Activated CD4-positive, alpha-beta T cell treated with anti-CD3 and anti-CD28 coated beads for 48 hours (primary cell): ENCODE results near the gene DNAJB13.
"Not testable (repeated sequence)": the region's sequence is repeated elsewhere in the genome, so short reads cannot be mapped to it uniquely, and the experiment has no call there.

ENCODE experiments used
- DNase-seq: peaks from one replicate; pipeline ENCODE4 v3.0.0-alpha.2; 2020

The DNAJB13 gene, protein sequence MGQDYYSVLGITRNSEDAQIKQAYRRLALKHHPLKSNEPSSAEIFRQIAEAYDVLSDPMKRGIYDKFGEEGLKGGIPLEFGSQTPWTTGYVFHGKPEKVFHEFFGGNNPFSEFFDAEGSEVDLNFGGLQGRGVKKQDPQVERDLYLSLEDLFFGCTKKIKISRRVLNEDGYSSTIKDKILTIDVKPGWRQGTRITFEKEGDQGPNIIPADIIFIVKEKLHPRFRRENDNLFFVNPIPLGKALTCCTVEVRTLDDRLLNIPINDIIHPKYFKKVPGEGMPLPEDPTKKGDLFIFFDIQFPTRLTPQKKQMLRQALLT

DNA sequence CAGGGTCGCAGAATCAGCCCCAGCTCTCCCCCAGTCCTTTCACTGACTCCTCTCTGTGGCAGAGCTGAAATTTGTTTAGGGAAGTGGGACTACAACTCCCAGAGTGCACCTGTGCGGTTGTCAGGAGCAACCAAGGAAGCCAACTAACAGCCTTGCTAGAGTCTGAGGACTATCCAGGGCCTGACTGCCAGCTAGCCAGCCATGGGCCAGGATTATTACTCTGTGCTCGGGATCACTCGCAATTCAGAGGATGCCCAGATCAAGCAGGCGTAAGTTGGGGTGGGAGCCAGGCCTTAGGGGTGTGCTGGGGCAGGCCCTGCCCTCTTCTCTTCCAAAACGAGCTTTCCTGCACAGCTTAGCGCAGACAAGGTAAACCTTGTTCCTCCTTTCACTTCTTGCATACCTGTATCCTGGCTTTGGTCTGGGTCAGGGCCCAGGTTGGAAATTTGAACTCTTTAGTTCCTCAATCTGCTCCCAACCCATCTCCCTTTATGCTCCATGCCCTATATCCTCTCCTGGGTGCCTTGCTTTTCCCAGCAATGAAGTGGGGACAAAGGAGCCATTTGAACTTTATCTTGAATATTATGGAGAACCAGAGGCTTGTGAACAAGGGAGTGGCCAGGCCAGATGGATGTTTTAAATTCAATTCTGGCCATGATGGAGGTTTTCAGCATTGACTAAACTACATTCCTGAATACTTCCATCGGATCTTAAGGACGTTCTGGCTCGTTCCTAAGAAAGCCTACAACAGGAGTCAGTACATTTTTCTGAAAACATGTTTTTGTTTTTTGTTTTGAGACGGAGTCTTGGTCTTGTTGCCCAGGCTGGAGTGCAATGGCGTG is at the start of gene DNAJB13:
Gene DNAJB13 (plus strand): TSS at position 158 of the 842 bp plus-strand sequence. CDS start 44 bp downstream, at position 202.
- peak; percentile 50 for DNase-seq

DNA sequence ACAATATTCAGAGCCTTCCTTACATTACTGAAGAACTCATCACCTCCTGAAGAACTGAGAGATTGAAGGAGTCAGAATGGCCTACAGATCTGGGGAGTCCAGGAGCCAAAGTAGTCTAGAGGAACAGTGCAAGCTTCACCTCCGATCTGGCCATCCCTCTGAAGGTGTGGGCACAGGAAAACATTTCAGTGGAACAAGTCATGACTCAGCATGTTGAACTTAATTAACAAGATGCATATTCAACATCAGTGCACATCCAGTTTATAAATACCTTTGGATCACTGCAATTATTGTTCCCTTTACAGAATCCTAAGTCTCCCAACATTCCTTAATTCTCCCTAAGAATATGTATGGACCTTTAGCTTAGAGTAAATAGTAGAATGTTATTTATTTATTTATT is 48.5 kb upstream of the DNAJB13 start:
- DNase-seq, result no peak

DNA sequence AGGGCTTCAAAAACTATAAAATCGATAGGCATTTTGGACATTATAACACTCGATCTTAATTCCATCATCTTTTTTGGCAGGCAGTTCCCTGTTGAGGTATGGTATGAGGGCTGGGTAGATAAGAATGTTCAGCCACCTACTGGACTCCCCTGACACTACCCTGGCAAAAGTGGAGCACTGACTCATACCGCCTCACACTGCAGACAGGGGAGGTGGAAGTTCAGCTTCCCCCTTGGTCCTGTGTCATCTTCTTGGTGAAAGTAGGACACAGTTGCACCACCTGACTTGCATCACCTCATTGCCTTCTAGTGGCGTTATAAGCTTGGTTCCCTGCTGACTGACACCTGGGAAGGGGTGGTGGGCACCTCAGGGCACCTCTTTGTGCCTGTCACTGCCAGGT is 43.6 kb upstream of the DNAJB13 start:
- peak; percentile 30 for DNase-seq

DNA sequence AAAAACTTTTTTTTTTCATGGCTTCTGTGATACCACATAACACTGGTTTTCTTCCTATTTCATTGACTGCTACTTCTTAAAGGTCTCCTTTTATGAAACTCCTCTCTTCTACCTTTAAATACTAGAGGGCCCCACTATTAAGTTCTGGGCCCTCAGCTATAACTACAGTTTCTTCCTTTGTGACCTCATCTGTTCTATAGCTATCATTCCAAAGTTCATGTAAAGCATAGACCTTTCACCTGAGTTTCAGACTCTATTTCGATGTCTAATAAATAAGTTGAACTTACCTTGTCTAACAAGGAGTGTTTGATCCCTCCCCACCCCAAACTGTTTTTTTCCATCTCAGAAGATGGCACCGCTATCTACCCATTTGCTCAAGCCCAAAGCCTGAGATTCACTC is 38.8 kb upstream of the DNAJB13 start:
- no peak for DNase-seq

DNA sequence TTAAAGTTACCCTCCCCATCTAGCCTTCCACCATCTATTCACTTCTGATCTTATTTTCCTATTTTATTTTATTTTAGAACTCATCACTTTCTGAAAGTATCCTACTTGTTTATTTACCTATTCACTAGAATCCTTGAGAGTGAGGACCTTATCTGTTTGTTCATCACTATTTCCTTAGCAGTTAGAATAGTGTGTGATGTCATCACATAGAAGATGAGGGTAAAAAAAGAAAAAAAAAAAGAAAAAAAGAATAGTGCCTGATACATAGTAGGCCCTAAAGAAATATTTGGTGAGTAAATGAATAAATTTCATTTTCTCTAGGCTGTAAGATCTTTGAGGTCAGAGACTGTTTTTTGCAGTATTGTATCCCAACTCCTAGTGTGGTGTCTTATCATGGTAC is 37.4 kb upstream of the DNAJB13 start:
- no peak for DNase-seq

DNA sequence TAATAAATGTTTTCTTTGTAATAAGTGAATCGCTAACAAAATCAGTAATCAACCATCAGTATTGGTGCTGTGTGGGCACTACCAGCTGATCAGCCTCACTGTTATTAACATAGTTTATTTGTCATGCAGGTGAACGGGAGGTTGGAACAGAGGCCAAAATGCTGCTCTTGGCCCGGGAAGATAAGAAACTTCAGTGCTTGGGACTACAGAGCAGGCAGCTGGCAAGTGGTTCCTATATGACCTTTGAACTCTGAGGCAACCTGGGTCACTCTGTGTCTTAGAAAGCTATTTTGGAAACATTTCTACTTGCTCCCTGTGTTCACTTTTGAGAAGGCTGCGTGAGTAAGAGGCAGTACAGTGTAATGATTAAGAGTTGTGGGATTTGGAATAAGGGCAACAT is 36.5 kb upstream of the DNAJB13 start:
- no peak for DNase-seq

DNA sequence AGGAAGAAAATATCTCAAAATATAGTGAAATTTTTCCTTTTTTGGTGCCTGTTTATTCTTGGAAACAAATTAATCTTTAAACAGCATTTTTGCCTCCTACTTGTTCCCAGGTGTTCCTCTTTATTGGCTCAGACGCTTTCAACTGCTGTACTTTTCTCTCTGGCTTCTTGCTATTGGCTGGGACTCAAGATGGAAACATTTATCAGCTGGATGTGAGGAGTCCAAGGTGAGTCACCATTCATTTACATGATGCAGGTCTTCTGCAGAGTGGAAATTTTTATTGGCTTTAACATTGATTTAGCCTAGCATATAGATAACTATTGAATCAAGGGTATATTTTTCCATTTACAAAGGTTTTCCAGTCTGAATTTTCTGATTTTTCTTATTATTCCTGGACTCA is 34.4 kb upstream of the DNAJB13 start:
- no peak for DNase-seq

DNA sequence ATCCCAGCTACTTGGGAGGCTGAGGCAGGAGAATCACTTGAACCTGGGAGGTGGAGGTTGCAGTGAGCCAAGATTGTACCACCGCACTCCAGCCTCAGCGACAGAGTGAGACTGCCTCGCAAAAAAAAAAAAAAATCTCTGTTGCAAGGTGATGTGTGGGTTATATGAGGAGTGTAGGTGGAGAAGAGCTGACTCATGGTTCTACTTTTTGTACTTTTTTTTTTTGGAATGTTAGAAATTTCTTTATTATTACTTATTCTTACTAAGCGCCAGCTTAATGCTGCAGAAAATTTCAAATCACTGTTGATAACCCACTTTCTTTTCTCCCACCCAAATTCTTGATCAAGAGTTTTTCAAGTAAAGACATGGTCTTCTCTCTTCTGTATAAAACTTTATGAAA is 29.6 kb upstream of the DNAJB13 start:
- DNase-seq, result no peak

DNA sequence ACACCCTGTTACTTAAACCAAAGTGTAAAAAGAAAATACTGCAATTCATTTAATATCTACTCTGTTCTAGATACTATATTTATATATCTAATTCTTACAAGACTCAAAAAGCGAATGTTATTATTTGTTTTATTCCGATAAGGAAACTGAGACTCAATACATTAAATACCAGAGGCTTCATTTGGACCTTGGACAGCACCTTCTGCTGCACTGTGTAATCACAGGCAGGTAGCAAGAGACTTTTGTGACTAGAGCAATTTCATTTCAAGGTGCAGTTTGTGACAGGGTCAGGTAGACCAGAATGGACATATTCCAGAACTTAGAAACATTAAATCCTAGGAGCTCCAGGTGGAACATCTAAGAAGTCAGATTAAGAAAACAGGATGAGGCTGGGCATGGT is 21.4 kb upstream of the DNAJB13 start:
- DNase-seq, result no peak

DNA sequence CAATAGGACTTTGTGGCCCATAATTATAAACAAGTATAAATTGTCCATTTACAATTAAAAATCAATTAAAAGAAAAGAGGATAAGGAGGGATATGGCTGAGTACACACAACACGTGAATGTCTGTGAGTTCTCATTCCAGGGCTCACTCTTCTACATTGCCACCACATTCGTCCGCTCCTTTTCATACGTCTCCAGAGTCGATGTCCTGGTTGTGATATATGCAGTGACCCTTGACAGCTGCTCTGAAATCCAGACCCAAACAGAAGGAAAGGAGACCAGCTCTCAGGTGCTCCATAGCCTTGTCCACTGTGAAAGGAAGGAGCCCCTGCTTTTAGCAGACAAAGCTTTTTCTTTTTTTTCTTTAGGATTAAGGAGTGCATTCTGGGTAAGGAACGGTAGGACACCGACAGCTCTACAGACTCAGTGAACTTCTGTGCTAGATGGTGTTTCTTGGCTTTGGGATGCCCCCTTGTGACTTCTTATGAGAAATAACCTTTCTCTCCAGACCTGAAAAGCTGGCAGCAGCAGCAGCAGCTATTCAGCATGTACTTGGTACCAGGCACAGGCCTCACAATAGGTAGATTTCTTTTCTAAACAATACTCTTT is 19.7 kb upstream of the DNAJB13 start:
- peak; percentile 19 for DNase-seq

DNA sequence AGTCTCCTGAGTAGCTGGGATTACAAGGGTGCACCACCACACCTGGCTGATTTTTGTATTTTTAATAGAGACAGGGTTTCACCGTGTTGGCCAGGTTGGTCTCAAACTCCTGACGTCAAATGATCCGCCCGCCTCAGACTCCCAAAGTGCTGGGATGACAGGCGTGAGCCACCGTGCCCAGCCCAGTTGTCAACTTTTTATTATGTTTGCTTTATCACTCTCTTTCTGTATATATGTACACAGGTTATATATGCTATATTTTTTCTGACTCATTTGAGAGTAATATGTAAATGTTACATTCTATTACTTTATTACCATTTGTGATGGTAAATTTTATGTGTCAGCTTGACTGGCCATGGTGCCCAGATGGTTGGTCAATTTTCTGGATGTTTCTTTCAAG is 18.9 kb upstream of the DNAJB13 start:
- no peak for DNase-seq

DNA sequence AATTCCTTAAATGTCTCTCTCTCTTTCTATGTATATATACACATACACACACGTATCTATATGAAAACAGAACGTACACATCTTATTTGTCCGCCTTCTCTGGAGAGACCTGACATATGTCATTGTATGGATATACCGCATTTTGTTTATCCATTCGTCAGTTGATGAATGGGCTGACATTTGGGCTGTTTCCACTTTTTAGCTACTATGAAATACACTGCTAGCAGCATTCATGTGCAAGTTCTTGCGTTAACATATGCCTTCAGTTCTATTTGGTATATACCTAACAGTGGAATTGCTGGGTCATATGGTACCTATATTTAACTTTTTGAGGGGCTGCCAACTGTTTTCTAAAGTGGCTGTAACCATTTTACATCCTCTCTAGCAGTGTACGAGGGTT is 18.0 kb upstream of the DNAJB13 start:
- DNase-seq, result no peak

DNA sequence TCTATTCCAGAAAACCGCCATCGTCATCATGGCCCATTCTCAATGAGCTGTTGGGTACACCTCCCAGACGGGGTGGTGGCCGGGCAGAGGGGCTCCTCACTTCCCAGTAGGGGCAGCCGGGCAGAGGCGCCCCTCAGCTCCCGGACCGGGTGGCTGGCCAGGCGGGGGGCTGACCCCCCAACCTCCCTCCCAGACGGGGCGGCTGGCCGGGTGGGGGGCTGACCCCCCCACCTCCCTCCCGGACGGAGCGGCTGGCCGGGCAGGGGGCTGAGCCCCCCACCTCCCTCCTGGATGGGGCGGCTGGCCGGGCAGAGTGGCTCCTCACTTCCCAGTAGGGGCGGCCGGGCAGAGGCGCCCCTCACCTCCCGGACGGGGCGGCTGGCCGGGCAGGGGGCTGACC is 14.8 kb upstream of the DNAJB13 start:
- DNase-seq, result not testable (repeated sequence)

DNA sequence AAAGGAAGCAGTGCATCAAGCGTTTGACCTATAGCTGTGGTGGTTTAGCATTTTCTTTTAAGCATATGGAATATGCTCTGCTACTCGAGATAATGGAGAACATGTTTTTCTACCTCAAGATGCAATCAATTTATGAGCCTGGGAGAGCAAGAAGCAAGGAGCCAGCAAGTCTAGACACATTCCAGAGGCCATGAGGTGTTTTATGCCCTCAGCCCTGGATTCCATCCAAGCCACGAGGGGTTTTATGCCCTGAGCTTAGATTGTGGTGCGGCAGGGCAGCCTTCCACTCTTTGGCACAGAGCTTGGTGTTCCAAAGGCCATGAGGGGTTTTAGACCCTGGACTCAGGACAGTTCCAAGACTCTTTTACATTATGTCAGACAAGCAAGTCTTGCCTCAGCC is 11.7 kb upstream of the DNAJB13 start:
- DNase-seq, result no peak

DNA sequence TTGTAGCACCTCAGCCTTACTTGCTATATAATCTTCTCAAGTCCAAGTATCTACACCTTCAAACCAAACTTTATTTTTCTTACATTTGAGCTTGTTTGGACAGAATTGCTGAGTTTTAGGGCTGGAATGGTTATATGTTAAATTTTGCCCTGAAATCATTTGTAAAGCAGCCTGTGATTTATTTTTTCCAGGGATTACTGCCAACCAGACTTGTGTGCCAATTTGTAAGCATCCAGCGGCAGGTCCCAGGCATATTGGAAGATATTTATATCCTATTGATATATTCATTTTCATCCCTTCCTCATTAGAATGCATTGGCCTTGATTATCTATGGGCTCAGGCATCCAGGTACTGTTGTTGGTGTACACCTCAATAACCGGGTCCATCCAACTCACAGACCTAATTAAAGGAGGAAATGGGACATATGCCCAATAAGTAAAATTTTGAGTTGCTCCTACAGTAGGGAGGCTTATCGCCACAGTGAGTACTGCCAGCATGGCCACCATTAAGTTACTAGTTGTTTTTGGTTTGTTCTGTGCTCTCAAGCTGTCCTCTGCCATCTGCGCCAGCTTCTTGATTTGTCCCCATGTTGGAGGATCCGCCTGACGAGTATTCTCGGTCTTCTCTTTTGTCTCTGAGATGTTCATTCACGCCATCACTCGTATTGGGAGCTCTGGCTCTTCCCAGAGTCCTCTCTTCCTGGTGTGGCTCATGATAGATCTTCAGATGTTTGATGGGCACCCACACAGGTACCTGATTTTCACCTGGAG is 9.8 kb upstream of the DNAJB13 start:
- no peak for DNase-seq

DNA sequence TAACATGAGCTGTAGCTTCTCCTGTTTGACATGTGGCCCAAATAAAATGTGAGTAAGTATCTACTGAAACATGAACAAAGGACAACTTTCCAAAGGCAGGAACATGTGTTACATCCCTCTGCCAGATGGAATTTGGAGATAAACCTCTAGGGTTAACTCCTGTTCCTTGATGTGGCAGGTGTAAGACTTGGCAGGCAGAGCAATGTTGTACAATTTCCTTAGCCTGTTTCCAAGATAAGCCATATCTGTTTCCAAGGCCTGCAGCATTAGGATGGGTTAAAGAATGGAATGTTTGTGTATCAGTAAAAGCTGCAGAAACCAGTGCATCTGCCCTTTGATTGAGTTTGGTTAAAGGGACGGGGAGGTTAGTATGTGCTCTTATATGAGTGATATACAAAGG is 8.8 kb upstream of the DNAJB13 start:
- no peak for DNase-seq

DNA sequence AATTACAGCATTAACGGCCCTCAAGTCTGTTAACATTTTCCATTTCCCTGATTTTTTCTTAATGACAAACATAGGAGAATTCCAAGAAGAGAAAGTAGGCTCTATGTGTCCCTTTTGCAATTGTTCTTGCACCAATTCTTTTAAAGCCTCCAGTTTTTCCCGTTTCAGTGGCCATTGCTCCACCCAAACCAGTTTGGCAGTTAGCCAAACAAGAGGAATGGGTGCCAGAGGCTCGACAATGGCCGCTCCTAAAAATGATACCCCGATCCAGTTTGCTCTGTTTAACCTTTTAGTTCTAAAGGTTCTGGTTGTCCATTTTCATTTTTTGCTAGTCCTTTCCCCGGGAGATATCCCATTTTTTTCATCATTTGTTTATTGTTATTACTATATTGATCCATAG is 6.7 kb upstream of the DNAJB13 start:
- DNase-seq, result no peak

DNA sequence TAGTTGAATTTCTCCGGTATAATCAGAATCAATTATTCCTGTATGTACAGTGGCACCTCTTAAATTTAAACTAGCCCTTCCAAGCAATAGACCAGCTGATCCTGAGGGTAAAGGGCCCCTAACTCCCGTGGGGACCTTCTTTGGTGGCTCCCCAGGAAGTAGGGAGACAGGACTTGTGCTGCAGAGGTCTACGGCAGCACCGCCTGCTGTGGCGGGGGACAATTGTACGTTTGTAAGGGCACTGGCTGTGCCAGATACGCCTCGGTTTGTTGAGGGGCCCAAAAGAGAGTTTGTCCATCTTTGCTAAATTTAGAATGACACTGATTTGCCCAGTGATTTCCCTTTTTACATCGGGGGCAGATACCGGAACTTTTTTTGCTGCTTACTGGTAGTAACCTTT is 5.9 kb upstream of the DNAJB13 start:
- no peak for DNase-seq

DNA sequence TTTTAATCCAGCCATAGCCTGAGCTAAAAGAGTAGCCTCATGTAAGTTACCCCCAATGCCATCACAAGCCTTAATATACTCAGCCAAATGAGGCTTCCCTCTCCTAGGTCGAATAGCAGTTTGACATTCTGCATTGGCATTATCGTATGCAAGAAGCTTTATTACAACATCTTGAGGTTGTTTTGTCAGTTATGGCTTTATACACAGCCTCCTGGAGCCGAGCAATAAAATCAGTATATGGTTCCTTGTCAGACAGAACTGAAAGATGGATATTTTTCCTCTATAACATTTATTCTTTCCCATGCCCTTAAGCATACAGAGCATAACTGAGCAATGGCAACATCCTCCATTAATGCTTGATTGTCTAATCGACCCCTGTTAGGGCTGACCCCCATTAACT is 5.4 kb upstream of the DNAJB13 start:
- no peak for DNase-seq

DNA sequence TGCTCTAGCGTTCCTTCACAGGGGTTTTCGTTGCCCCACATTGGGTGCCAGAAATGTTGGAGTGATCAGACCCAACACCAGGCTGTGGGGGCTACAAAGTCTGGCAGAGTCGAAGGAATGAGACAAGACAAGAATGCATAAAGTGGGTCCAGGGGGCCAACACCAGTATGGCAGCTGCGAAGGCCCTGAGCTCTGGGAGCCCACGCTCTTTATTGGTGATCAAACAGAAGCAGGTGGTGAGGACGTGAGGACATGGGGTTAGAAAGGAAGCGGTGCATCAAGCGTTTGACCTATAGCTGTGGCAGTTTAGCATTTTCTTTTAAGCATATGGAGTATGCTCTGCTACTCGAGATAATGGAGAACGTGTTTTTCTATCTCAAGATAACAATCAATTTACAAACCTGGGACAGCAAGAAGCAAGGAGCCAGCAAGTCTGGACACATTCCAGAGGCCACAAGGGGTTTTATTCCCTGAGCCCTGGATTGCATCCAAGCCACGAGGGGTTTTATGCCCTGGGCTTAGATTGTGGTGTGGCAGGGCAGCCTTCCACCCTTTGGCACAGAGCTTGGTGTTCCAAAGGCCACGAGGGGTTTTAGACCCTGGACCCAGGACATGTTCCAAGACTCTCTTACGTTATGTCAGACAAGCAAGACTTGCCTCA is 3.9 kb upstream of the DNAJB13 start:
- DNase-seq, result no peak

DNA sequence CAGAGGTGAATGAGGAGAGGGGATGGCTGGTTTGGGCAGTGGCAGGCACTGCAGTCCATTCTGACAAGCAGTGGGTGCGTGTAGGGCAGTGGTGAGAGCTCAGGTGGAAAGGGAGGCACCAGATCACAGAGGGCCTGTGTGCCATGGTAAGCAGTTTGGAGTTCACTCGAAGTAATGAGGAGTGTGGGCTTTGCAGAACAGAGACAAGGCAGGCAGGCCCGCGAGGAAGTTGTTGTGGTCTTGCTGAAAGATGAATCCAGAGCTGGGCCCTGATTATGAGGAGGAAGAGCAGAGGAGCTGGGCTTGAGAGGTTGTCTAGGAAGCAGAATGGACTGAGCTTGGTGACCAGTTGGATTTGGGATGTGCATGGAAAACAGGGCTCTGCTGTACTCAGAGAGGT is 1.6 kb upstream of the DNAJB13 start:
- DNase-seq, result no peak

DNA sequence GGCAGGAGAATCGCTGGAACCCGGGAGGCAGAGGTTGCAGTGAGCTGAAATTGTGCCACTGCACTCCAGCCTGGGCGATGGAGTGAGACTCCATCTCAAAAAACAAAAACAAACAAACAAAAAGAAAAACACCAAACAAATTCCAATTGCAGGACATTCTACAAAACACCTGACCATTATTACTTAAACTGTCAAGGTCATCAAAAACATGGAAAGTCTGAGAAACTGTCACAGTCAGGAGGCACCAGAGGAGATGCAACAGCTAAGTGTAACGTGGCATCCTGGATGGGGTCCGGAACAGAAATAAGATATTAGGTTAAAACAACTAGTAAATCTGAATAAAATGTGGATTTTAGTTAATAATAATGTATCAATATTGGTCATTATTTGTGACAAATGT is 914 bp upstream of the DNAJB13 start:
- no peak for DNase-seq

DNA sequence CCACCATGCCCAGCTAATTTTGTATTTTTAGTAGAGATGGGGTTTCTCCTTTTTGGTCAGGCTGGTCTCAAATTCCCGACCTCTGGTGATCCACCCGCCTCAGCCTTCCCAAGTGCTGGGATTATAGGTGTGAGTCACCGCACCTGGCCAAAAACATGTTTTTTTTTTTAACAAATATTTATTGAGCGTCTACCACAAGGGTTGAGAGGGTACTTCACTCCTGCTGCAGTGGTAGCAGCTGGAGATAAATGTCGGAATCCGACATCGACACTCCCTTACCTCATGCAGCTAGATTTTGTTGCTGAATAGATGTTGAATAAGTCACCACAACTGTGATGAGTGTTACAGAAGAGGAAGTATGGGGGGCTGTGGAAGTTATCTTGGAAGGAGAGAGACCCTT is 971 bp downstream of the DNAJB13 start:
- DNase-seq, result no peak
